Neural cell (in vitro differentiated cells): ENCODE measurements around the gene DNA2. TPM values are rescaled to one million over a fixed set of nuclear protein-coding genes. Genes with fewer than 3 reads are reported as not detected.

Experiments used
- H2AFZ ChIP-seq: fragments of 200-600, 300-800 bp; sonication (generic), shearing (Covaris generic); 2 replicates; pipeline ENCODE4 v1.6.0; 2014; ENCODE audit warnings: low read depth, mild to moderate bottlenecking, antibody characterized with exemption, low read length, moderate library complexity
- H3F3A ChIP-seq: fragments of 200-600 bp; shearing (Covaris generic); 2 replicates; pipeline ENCODE4 v1.6.1; 2016; ENCODE audit warnings: mild to moderate bottlenecking, moderate library complexity, mixed read lengths, antibody characterized with exemption, low read length; ENCODE audit not compliant: insufficient read depth, poor library complexity, severe bottlenecking
- H3K27ac ChIP-seq: fragments of 200-600, 300-800 bp; sonication (generic), shearing (Covaris generic); 2 replicates; pipeline ENCODE4 v1.5.1; 2014; ENCODE audit warnings: mild to moderate bottlenecking, low read length, moderate library complexity
- H3K27me3 ChIP-seq: fragments of 300-800, 200-600 bp; sonication (generic), shearing (Covaris generic); 2 replicates; pipeline ENCODE4 v1.6.0; 2014; ENCODE audit warnings: mild to moderate bottlenecking, low read depth, low read length, moderate library complexity; ENCODE audit not compliant: insufficient read depth
- H3K36me3 ChIP-seq: fragments of 300-800, 200-600 bp; sonication (generic), shearing (Covaris generic); 2 replicates; pipeline ENCODE4 v1.5.1; 2014; ENCODE audit warnings: mild to moderate bottlenecking, antibody characterized with exemption, low read length, moderate library complexity; ENCODE audit not compliant: insufficient read depth
- H3K4me2 ChIP-seq: fragments of 300-800, 200-600 bp; sonication (generic), shearing (Covaris generic); 2 replicates; pipeline ENCODE4 v1.6.0; 2014; ENCODE audit warnings: mild to moderate bottlenecking, low read length
- H3K4me3 ChIP-seq: fragments of 300-800, 200-600 bp; sonication (generic), shearing (Covaris generic); 2 replicates; pipeline ENCODE4 v1.5.1; 2014; ENCODE audit warnings: mild to moderate bottlenecking, low read length, moderate library complexity
- H3K79me2 ChIP-seq: fragments of 200-600 bp; shearing (Covaris generic); replicated peaks from 2 replicates; pipeline ENCODE4 v1.6.0; 2014; ENCODE audit warnings: mild to moderate bottlenecking, low read length, moderate library complexity; ENCODE audit not compliant: insufficient read depth
- H3K9ac ChIP-seq: fragments of 300-800, 200-600 bp; sonication (generic), shearing (Covaris generic); 2 replicates; pipeline ENCODE4 v1.6.1; 2016; ENCODE audit warnings: mild to moderate bottlenecking, low read length, mixed read lengths
- H3K9me2 ChIP-seq: fragments of 200-600 bp; shearing (Covaris generic); 2 replicates; pipeline ENCODE4 v1.6.1; 2016; ENCODE audit warnings: mild to moderate bottlenecking, low read length, mixed read lengths; ENCODE audit not compliant: insufficient read depth
- H3K9me3 ChIP-seq: fragments of 200-600, 300-800 bp; sonication (generic), shearing (Covaris generic); 2 replicates; pipeline ENCODE4 v1.6.1; 2016; ENCODE audit warnings: mild to moderate bottlenecking, mixed run types, low read length, moderate library complexity, mixed read lengths
- H4K20me1 ChIP-seq: fragments of 200-600 bp; shearing (Covaris generic); 2 replicates; pipeline ENCODE4 v1.6.1; 2016; ENCODE audit warnings: mild to moderate bottlenecking, mixed run types; ENCODE audit not compliant: insufficient read depth
- EP300 ChIP-seq: fragments of 450-650 bp; conservative IDR thresholded peaks from 2 replicates; pipeline ENCODE4 v1.6.1; 2014; ENCODE audit warnings: antibody characterized with exemption, mild to moderate bottlenecking, moderate library complexity; ENCODE audit not compliant: poor library complexity, severe bottlenecking
- EZH2 ChIP-seq: fragments of 200-600, 300-800 bp; shearing (Covaris generic), sonication (generic); IDR thresholded peaks from 2 replicates; pipeline ENCODE4 v1.6.1; 2014; ENCODE audit warnings: antibody characterized with exemption, low read length, borderline replicate concordance, mild to moderate bottlenecking; ENCODE audit not compliant: insufficient read depth, poor library complexity, severe bottlenecking
- MXI1 ChIP-seq: fragments of 450-650 bp; conservative IDR thresholded peaks from 2 replicates; pipeline ENCODE4 v1.6.1; 2014; ENCODE audit warnings: antibody characterized with exemption, mild to moderate bottlenecking; ENCODE audit not compliant: poor library complexity, severe bottlenecking
- POLR2AphosphoS5 ChIP-seq: IDR thresholded peaks from 2 replicates; pipeline ENCODE4 v1.6.1; 2012
- RAD21 ChIP-seq: fragments of 450-650 bp; conservative IDR thresholded peaks from 2 replicates; pipeline ENCODE4 v1.6.1; 2014; ENCODE audit warnings: antibody characterized with exemption, mild to moderate bottlenecking, moderate library complexity
- REST ChIP-seq: IDR thresholded peaks from 2 replicates; pipeline ENCODE4 v1.6.1; 2012; ENCODE audit warnings: borderline replicate concordance
- SMC3 ChIP-seq: fragments of 450-650 bp; conservative IDR thresholded peaks from 2 replicates; pipeline ENCODE4 v1.6.1; 2014; ENCODE audit warnings: antibody characterized with exemption, mild to moderate bottlenecking, moderate library complexity; ENCODE audit not compliant: poor library complexity
- TAF1 ChIP-seq: IDR thresholded peaks from 2 replicates; pipeline ENCODE4 v1.6.1; 2012; ENCODE audit warnings: low read depth
- polyA plus RNA-seq: library from polyadenylated mRNA; depleted of rRNA; stranded (reverse); fragments of >200 nt; gene quantifications from 2 replicates; pipeline ENCODE4 v1.2.3, GENCODE V29; 2014
- TF ChIP-seq, protein P1 (sequence below): fragments of 450-650 bp; IDR thresholded peaks from 2 replicates; pipeline ENCODE4 v1.5.1; 2014; ENCODE audit warnings: antibody characterized with exemption, mild to moderate bottlenecking, moderate library complexity; ENCODE audit not compliant: poor library complexity, severe bottlenecking

Gene DNA2
- polyA plus RNA-seq, 1 donor from 2014 or later, result 15.2 TPM

DNA sequence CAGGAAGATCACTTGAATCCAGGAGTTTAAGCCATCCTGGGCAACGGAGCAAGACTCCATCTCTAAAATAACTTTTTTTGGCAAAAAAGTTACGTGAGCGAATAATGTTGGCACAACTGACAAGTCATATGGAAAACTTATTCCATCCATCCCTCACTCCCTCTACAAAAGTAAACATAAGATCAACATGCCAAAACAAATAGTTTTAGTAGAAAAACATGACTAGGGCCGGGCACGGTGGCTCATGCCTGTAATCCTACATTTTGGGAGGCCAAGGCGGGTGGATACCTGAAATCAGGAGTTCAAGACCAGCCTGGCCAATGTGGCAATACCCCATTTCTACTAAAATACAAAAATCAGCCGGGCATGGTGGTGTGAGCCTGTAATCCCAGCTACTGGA is 29.9 kb upstream of the DNA2 start:
- Histone ChIP-seq H4K20me1 (no peaks in the 10 kb centered on the region), H3K4me2 (no peak overlapping the region), H3K36me3 (no peaks in the 10 kb centered on the region), H3K27me3 (no peaks in the 10 kb centered on the region), H3K9ac (no peak overlapping the region), H3F3A (no peaks in the 10 kb centered on the region), H2AFZ (no peak overlapping the region), H3K9me2 (no peaks in the 10 kb centered on the region), H3K27ac (no peak overlapping the region), H3K4me3 (no peak overlapping the region), H3K9me3 (no peaks in the 10 kb centered on the region), H3K79me2 (no peaks in the 10 kb centered on the region)
- TF ChIP-seq REST (no peak), EZH2 (no peak), TAF1 (no peak), EP300 (no peak), MXI1 (no peak), RAD21 (no peak)
- TF ChIP-seq, protein P1, sequence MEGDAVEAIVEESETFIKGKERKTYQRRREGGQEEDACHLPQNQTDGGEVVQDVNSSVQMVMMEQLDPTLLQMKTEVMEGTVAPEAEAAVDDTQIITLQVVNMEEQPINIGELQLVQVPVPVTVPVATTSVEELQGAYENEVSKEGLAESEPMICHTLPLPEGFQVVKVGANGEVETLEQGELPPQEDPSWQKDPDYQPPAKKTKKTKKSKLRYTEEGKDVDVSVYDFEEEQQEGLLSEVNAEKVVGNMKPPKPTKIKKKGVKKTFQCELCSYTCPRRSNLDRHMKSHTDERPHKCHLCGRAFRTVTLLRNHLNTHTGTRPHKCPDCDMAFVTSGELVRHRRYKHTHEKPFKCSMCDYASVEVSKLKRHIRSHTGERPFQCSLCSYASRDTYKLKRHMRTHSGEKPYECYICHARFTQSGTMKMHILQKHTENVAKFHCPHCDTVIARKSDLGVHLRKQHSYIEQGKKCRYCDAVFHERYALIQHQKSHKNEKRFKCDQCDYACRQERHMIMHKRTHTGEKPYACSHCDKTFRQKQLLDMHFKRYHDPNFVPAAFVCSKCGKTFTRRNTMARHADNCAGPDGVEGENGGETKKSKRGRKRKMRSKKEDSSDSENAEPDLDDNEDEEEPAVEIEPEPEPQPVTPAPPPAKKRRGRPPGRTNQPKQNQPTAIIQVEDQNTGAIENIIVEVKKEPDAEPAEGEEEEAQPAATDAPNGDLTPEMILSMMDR, result no peak

DNA sequence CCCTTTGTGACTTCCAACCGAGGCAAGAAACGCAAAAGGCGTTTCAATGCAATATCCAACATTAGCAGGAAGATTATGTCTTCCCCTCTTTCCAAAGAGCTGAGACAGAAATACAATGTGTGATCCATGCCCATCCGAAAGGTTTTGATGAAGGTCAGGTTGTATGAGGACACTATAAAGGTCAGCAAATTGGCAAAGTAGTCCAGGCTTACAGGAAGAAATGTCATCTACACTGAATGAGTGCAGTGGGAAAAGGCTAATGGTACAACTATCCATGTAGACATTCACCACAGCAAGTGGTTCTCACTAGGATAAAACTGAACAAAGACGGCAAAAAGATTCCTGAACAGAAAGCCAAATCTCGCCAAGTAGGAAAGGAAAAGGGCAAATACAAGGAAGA is 27.8 kb upstream of the DNA2 start:
- no peak overlapping the region for H3K27ac ChIP-seq

DNA sequence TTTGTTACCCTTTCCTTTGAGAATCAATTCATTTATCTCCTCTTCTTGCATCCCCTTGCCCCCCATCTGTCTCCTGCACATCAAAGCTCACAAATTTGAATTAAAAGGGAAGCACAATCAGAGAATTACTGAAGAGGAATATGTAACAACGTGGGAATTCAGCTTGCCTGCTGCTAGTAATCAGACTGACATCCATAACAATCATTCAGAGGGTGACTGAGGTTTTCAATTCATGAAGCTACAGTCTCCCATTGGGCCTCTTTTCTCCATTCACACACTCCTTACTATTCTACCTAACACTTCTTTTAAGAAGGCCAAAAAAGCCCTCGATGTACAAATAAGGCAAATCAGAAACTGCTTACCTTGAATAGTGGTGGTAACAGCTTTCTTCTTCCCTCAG is 24.3 kb upstream of the DNA2 start:
- Histone ChIP-seq H3K4me3 (no peak overlapping the region), H4K20me1 (no peaks in the 10 kb centered on the region), H3K79me2 (no peaks in the 10 kb centered on the region), H3F3A (no peaks in the 10 kb centered on the region), H3K27me3 (no peaks in the 10 kb centered on the region), H3K9ac (no peak overlapping the region), H3K36me3 (no peaks in the 10 kb centered on the region), H3K4me2 (no peak overlapping the region), H3K9me2 (no peaks in the 10 kb centered on the region), H3K9me3 (no peaks in the 10 kb centered on the region), H3K27ac (no peak overlapping the region), H2AFZ (no peak overlapping the region)
- TF ChIP-seq EP300, result no peak
- TF ChIP-seq SMC3, result no peak
- no peak for TF ChIP-seq EZH2
- no peak for TF ChIP-seq TAF1
- TF ChIP-seq, protein P1, result no peak
- TF ChIP-seq POLR2AphosphoS5, result no peak
- no peak for TF ChIP-seq RAD21
- no peak for TF ChIP-seq MXI1
- TF ChIP-seq REST, result no peak

More for the DNA sequence above, 27.8 kb upstream of the DNA2 start:
- H4K20me1 ChIP-seq, result no peaks in the 10 kb centered on the region
- H3K79me2 ChIP-seq, result no peaks in the 10 kb centered on the region
- H2AFZ ChIP-seq, result no peak overlapping the region
- no peaks in the 10 kb centered on the region for H3K9me2 ChIP-seq
- no peak overlapping the region for H3K9ac ChIP-seq
- H3K36me3 ChIP-seq, result no peaks in the 10 kb centered on the region
- H3F3A ChIP-seq, result no peaks in the 10 kb centered on the region
- H3K27me3 ChIP-seq, result no peaks in the 10 kb centered on the region
- H3K4me2 ChIP-seq, result no peak overlapping the region
- TF ChIP-seq RAD21, result no peak
- no peak for TF ChIP-seq MXI1
- H3K4me3 ChIP-seq, result no peak overlapping the region
- H3K9me3 ChIP-seq, result no peaks in the 10 kb centered on the region
